Measurements from ENCODE around the gene GORASP2. TPM values are rescaled to one million over a fixed set of nuclear protein-coding genes. Genes with fewer than 3 reads are reported as not detected.

GORASP2 gene
- total and polyA plus RNA-seq, 4 experiments from 2014 or later = 82.4 to 116 (median 97.1) TPM

DNA sequence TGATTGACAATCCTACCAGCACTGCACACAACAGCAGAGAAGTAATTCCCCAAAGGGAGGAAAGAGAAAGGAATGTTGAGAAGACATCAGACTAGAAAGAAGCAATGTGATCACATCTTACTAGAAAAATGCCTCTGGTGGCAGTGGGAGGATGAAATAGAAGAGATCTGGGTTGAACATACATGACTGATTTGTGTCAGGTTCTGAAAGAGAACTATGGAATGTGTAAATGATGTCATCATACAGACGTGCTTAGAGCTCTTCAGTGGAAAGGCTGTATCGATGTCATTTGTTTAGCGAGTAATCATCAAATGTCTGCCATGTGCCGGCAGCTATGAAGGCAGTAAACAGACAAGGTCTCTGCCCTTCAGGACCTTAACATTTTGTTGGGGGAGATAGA lies 24.9 kb downstream of the GORASP2 start:
- H3K27ac Mint-ChIP-seq = peak overlapping the region in 4 of 7 donors; percentile 8 to 46 (median 28)
- DNase-seq = no peak
- no peaks in the 10 kb centered on the region for H3K27me3 Mint-ChIP-seq
- H3K4me3 Mint-ChIP-seq = no peak overlapping the region
- ChIA-PET CTCF (ENCODE audit: partially characterized antibody) (interaction anchor here (1.1 to 1.4 kb wide), 2 partner anchors 11 to 25 kb away, joined by 3 read pairs; no protein-coding TSS in a partner anchor), POLR2A (ENCODE audit: partially characterized antibody) (interaction anchor here (1.3 kb wide), 1 partner anchor 480 kb away, joined by 3 read pairs; the partner anchor contains the start of genes DCAF17 and METTL8)
- H3K36me3 Mint-ChIP-seq = peaks cover 66 to 81% of the 10 kb centered on the region in 2 donors
- peaks cover 0 to 4% (median 2%) of the 10 kb centered on the region in 4 donors for H3K4me1 Mint-ChIP-seq
- H3K27ac ChIP-seq (ENCODE audit: low read depth, low read length) = no peak overlapping the region
- H3K27me3 ChIP-seq (ENCODE audit: insufficient read depth, low read length) = no peaks in the 10 kb centered on the region
- H3K36me3 ChIP-seq (ENCODE audit: insufficient read depth, low read length) = peaks cover 82% of the 10 kb centered on the region
- intact Hi-C loops (cut with micrococcal nuclease) = no loop called here
- no peaks in the 10 kb centered on the region for H3K9me3 Mint-ChIP-seq
- H3K4me3 ChIP-seq (ENCODE audit: low read length in 2 of 2) = no peak overlapping the region
- H3K9me3 ChIP-seq (ENCODE audit: control insufficient read depth in 1 of 2, low read length in 2 of 2) = no peaks in the 10 kb centered on the region
- H3K4me1 ChIP-seq (ENCODE audit: insufficient read depth, low read length) = no peaks in the 10 kb centered on the region

DNA sequence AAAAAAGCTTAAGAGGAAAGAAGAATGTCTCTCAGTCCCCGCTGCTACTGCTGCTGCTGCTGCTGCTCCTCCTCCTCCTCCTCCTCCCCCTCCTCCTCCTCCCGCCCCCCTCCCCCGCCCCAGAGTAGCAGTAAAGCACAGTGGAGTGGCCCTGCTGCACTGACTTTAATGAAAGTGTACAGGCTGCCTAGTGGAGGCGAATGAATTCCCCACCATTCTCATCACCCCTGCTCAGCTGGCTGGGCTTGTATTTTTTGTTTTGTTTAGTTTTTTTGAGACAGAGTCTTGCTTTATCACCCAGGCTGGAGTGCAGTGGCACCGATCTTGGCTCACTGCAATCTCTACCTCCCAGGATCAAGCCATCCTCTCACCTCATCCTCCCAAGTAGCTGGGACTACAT lies 34.3 kb downstream of the GORASP2 start:
- intact Hi-C loops (cut with micrococcal nuclease) = no loop called here
- Mint-ChIP-seq H3K4me1 (peaks cover 0 to 5% (median 0%) of the 10 kb centered on the region in 4 donors), H3K9me3 (no peaks in the 10 kb centered on the region), H3K27me3 (no peaks in the 10 kb centered on the region), H3K36me3 (peaks cover 53 to 74% of the 10 kb centered on the region in 2 donors), H3K27ac (peak overlapping the region in 1 of 7 donors; percentile 69), H3K4me3 (no peak overlapping the region)
- Histone ChIP-seq H3K4me3 (ENCODE audit: low read length in 2 of 2) (no peak overlapping the region), H3K27me3 (ENCODE audit: insufficient read depth, low read length) (no peaks in the 10 kb centered on the region), H3K27ac (ENCODE audit: low read depth, low read length) (no peak overlapping the region), H3K9me3 (ENCODE audit: control insufficient read depth in 1 of 2, low read length in 2 of 2) (no peaks in the 10 kb centered on the region), H3K4me1 (ENCODE audit: insufficient read depth, low read length) (no peaks in the 10 kb centered on the region), H3K36me3 (ENCODE audit: insufficient read depth, low read length) (peaks cover 62% of the 10 kb centered on the region)
- CTCF ChIA-PET (ENCODE audit: partially characterized antibody) = interaction anchor here (1.9 kb wide), 1 partner anchor 124 kb away, joined by 8 read pairs; no protein-coding TSS in a partner anchor
- DNase-seq = no peak
- POLR2A ChIA-PET (ENCODE audit: partially characterized antibody) = interaction anchor here (0.6 to 2.5 kb wide), 2 partner anchors 34 to 246 kb away, joined by 3 to 7 read pairs; no protein-coding TSS in a partner anchor

DNA sequence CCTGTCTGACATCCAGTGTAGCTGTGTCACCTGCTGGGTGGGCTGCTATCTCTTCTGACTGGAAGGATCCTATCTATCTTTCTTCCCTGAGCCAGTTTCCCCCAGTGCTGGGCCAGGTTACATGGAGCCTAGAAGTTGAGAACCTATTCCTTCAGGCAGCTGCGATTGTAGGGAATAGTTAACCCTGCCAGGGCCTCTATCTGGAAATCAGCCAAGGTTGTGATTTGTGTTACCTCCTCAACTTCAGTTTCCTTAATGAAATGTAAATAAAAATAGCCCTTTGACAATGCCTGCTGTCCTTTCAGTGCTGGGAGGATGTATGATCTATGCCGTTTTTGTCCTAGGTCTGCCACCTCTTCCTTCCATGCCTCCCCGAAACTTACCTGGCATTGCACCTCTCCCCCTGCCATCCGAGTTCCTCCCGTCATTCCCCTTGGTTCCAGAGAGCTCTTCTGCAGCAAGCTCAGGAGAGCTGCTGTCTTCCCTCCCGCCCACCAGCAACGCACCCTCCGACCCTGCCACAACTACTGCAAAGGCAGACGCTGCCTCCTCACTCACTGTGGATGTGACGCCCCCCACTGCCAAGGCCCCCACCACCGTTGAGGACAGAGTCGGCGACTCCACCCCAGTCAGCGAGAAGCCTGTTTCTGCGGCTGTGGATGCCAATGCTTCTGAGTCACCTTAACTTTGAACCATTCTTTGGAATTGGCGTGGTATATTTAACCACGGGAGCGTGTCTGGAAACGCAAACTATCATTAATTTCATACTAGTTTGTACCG lies 36.6 kb downstream of the GORASP2 start:
- peaks cover 0 to 4% (median 0%) of the 10 kb centered on the region in 4 donors for H3K4me1 Mint-ChIP-seq
- no peaks in the 10 kb centered on the region for H3K9me3 Mint-ChIP-seq
- CTCF ChIA-PET (ENCODE audit: partially characterized antibody) = interaction anchor here (0.7 to 1.2 kb wide), 2 partner anchors 7 to 476 kb away, joined by 3 read pairs; no protein-coding TSS in a partner anchor
- peaks cover 53% of the 10 kb centered on the region for H3K36me3 ChIP-seq (ENCODE audit: insufficient read depth, low read length)
- no peaks in the 10 kb centered on the region for H3K27me3 Mint-ChIP-seq
- POLR2A ChIA-PET (ENCODE audit: partially characterized antibody) = interaction anchor here (2.5 kb wide), 1 partner anchor 36 kb away, joined by 7 read pairs; no protein-coding TSS in a partner anchor
- H3K27ac ChIP-seq (ENCODE audit: low read depth, low read length) = no peak overlapping the region
- no peaks in the 10 kb centered on the region for H3K4me1 ChIP-seq (ENCODE audit: insufficient read depth, low read length)
- intact Hi-C loops (cut with micrococcal nuclease) = no loop called here
- DNase-seq = no peak
- peak overlapping the region in 1 of 7 donors; percentile 7 for H3K27ac Mint-ChIP-seq
- no peaks in the 10 kb centered on the region for H3K9me3 ChIP-seq (ENCODE audit: control insufficient read depth in 1 of 2, low read length in 2 of 2)
- peaks cover 44 to 60% of the 10 kb centered on the region in 2 donors for H3K36me3 Mint-ChIP-seq
- no peak overlapping the region for H3K4me3 Mint-ChIP-seq
- H3K4me3 ChIP-seq (ENCODE audit: low read length in 2 of 2) = no peak overlapping the region
- H3K27me3 ChIP-seq (ENCODE audit: insufficient read depth, low read length) = no peaks in the 10 kb centered on the region

DNA sequence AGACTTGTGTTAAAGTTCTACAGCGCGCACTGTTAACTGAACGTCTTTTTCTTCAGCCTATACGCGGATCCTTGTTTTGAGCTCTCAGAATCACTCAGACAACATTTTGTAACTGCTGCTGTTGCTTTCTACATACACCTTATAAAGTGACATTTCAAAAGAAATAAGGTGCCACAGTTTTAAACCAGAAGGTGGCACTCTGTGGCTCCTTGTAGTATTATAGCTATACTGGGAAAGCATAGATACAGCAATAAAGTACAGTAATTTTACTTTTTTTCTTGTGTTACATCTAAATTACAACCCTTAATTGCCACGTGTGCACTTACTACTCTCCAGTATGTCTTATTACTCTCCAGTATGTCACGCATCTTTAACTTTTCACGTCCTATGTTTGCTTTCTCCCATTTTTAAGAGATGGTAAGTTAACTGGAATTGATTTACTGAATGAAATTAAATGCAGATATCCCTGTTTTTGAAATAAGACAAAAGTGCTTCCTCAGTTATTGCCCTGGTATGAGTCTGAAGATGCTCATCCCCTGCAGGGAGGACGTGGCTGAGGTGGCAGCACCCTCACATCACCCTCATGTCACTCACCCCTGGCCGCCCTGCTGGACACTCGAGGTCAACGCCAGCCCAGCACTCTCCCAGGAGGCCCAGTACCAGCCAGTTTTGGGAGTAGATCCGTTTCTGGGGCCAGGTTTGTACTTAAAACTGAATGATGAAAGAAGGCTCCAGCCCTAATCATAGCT lies 37.8 kb downstream of the GORASP2 start:
- no peaks in the 10 kb centered on the region for H3K9me3 ChIP-seq (ENCODE audit: control insufficient read depth in 1 of 2, low read length in 2 of 2)
- H3K27ac Mint-ChIP-seq = peak overlapping the region in 1 of 7 donors; percentile 29
- H3K9me3 Mint-ChIP-seq = no peaks in the 10 kb centered on the region
- H3K36me3 ChIP-seq (ENCODE audit: insufficient read depth, low read length) = peaks cover 41% of the 10 kb centered on the region
- H3K27me3 ChIP-seq (ENCODE audit: insufficient read depth, low read length) = no peaks in the 10 kb centered on the region
- intact Hi-C loops (cut with micrococcal nuclease) = no loop called here
- peaks cover 38 to 49% of the 10 kb centered on the region in 2 donors for H3K36me3 Mint-ChIP-seq
- no peak overlapping the region for H3K4me3 Mint-ChIP-seq
- CTCF ChIA-PET (ENCODE audit: partially characterized antibody) = interaction anchor here (1.3 to 2.5 kb wide), 3 partner anchors 10 to 449 kb away, joined by 4 to 10 read pairs (median 6); no protein-coding TSS in a partner anchor
- H3K4me1 ChIP-seq (ENCODE audit: insufficient read depth, low read length) = no peaks in the 10 kb centered on the region
- no peaks in the 10 kb centered on the region for H3K27me3 Mint-ChIP-seq
- H3K4me3 ChIP-seq (ENCODE audit: low read length in 2 of 2) = no peak overlapping the region
- no peak overlapping the region for H3K27ac ChIP-seq (ENCODE audit: low read depth, low read length)
- peaks cover 0 to 4% (median 0%) of the 10 kb centered on the region in 4 donors for H3K4me1 Mint-ChIP-seq
- no peak for DNase-seq
- POLR2A ChIA-PET (ENCODE audit: partially characterized antibody) = interaction anchor here (0.8 kb wide), 1 partner anchor 24 kb away, joined by 3 read pairs; no protein-coding TSS in a partner anchor

DNA sequence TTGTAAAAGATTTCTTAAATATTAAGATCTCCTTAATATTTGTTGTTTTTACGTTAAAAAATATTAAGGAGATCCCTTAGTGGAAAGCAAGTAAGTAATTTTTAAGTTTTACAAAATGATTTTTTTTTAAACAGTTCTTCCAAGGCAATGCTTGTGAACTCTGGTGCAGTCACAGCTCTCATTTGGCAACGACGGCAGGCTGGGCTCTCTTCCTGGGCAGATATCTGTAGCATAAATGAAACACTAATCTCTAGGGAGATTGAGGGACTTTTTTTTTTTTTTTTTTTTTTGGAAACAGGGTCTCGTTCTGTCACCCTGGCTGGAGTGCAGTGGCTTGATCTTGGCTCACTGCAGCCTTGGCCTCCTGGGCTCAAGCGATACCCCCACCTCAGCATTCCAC lies 38.5 kb downstream of the GORASP2 start:
- H3K36me3 Mint-ChIP-seq = peaks cover 30 to 42% of the 10 kb centered on the region in 2 donors
- H3K4me3 Mint-ChIP-seq = no peak overlapping the region
- H3K27ac Mint-ChIP-seq = peak overlapping the region in 1 of 7 donors; percentile 55
- Histone ChIP-seq H3K4me3 (ENCODE audit: low read length in 2 of 2) (no peak overlapping the region), H3K9me3 (ENCODE audit: control insufficient read depth in 1 of 2, low read length in 2 of 2) (no peaks in the 10 kb centered on the region), H3K36me3 (ENCODE audit: insufficient read depth, low read length) (peaks cover 35% of the 10 kb centered on the region), H3K4me1 (ENCODE audit: insufficient read depth, low read length) (no peaks in the 10 kb centered on the region), H3K27me3 (ENCODE audit: insufficient read depth, low read length) (no peaks in the 10 kb centered on the region), H3K27ac (ENCODE audit: low read depth, low read length) (no peak overlapping the region)
- peaks cover 0 to 4% (median 3%) of the 10 kb centered on the region in 4 donors for H3K4me1 Mint-ChIP-seq
- no peaks in the 10 kb centered on the region for H3K27me3 Mint-ChIP-seq
- ChIA-PET POLR2A (ENCODE audit: partially characterized antibody) (no interaction called here), CTCF (ENCODE audit: partially characterized antibody) (interaction anchor here (0.7 to 2.5 kb wide), 4 partner anchors 9 to 455 kb away, joined by 3 to 10 read pairs (median 5); no protein-coding TSS in a partner anchor)
- no peaks in the 10 kb centered on the region for H3K9me3 Mint-ChIP-seq
- intact Hi-C loops (cut with micrococcal nuclease) = no loop called here
- no peak for DNase-seq

DNA sequence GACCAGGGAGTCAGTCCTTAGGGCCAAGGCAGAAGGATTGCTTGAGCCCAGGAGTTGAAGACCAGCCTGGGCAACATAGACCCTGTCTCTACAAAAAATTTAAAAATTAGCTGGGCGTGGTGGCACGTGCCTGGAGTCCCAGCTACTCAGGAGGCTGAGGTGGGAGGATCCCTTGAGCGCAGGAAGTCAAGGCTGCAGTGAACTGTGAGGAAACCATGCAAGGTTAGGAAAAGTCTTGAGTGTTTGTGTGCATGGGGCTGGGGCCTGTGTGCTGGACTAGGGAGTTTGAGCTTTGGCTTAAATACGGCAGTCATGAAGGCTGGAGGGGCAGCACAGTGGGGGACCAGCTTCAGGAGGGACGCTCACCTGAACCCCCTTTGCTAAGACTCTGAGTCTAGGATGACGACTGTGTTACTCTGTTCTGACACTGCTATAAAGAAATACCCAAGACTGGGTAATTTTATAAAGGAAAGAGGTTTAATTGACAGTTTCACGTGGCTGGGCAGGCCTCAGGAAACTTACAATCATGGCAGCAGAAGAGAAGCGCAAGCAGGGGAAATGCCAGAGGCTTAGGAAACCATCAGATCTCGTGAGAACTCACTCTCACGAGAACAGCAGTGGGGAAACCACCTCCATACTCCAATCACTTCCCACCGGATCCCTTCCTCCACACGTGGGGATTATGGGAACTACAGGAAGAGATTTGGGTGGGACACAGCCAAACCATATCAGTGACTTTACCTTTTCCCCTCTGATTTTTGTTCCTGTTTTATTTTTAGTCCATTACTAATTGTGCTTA lies 39.4 kb downstream of the GORASP2 start:
- H3K4me3 Mint-ChIP-seq = no peak overlapping the region

More for the DNA sequence above, 39.4 kb downstream of the GORASP2 start:
- Mint-ChIP-seq H3K27ac (peak overlapping the region in 5 of 7 donors; percentile 17 to 87 (median 51)), H3K27me3 (no peaks in the 10 kb centered on the region), H3K9me3 (no peaks in the 10 kb centered on the region), H3K36me3 (peaks cover 27 to 39% of the 10 kb centered on the region in 2 donors), H3K4me1 (peaks cover 2 to 11% (median 7%) of the 10 kb centered on the region in 4 donors)
- DNase-seq = no peak
- Histone ChIP-seq H3K4me1 (ENCODE audit: insufficient read depth, low read length) (peaks cover 7% of the 10 kb centered on the region), H3K9me3 (ENCODE audit: control insufficient read depth in 1 of 2, low read length in 2 of 2) (no peaks in the 10 kb centered on the region), H3K27ac (ENCODE audit: low read depth, low read length) (no peak overlapping the region), H3K27me3 (ENCODE audit: insufficient read depth, low read length) (no peaks in the 10 kb centered on the region), H3K4me3 (ENCODE audit: low read length in 2 of 2) (no peak overlapping the region), H3K36me3 (ENCODE audit: insufficient read depth, low read length) (peaks cover 31% of the 10 kb centered on the region)
- CTCF ChIA-PET (ENCODE audit: partially characterized antibody) = interaction anchor here (0.7 to 2.5 kb wide), 3 partner anchors 64 to 454 kb away, joined by 3 to 10 read pairs (median 3); no protein-coding TSS in a partner anchor
- POLR2A ChIA-PET (ENCODE audit: partially characterized antibody) = interaction anchor here (1.5 kb wide), 1 partner anchor 191 kb away, joined by 4 read pairs; no protein-coding TSS in a partner anchor
- intact Hi-C loops (cut with micrococcal nuclease) = no loop called here
